Tibial nerve (tissue), 4 donors: ENCODE data around the gene GSN.

Experiments
- CTCF ChIP-seq, 5 experiments: fragments of 200-600 bp in 3 of 5; fragments of 450-650 bp in 2 of 5; sonication (generic) in 3 of 5; IDR thresholded peaks; one replicate each; pipeline ENCODE4 v1.5.1; 2016 to 2019; ENCODE audit warnings: antibody characterized with exemption in 5 of 5, mild to moderate bottlenecking in 3 of 5, moderate library complexity in 2 of 5
- EP300 ChIP-seq, 2 donors: sonication (generic); formaldehyde crosslinking; IDR thresholded peaks; one replicate each; pipeline ENCODE4 v1.6.1; 2017; ENCODE audit warnings: antibody characterized with exemption in 2 of 2, mild to moderate bottlenecking in 1 of 2
- POLR2A ChIP-seq, 2 donors: fragments of 450-650 bp; IDR thresholded peaks; one replicate each; pipeline ENCODE4 v1.6.1; 2017; ENCODE audit warnings: antibody characterized with exemption in 2 of 2, mild to moderate bottlenecking in 2 of 2, moderate library complexity in 2 of 2

DNA sequence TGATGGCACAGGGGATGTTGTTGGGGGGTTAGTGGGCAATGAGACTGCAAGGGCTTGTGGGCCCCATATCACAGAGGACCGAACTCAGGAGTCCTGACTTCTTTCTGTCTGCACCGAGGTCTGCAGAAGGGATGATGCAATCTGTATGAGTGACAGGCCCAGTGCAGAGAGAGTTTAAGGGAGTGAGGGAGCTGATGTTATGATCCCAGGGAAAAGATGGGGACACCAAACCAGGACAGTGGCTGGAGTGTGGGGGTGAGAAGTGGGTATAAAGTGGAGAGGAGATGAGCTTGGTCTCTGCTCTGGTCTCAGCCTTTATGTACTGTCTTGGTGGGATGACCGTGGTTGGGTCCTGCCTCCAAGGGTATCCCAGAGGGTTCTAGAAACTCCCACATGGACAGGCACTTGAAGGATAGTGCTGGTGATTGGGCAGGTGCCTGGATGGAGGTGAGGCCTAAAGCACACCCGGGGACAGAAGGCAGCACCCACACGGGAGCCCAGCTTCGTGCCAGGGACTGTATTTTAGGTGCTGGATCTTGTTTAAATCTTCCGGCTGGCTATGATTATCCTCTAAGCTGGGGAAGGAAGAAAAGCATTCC, 21.9 kb downstream of the GSN start:
- TF ChIP-seq CTCF (IDR thresholded peaks at IDR 0.05) (no peak), POLR2A (IDR thresholded peaks at IDR 0.05) (no peak), EP300 (IDR thresholded peaks at IDR 0.05) (no peak)
